ENCODE measurements around the gene PRKG1.

- no peak for TF ChIP-seq POLR2AphosphoS5 (IDR thresholded peaks at IDR 0.05; ENCODE audit: low read depth, low read length)
- TF ChIP-seq FOXP2 (optimal IDR thresholded peaks at IDR 0.05; ENCODE audit: borderline replicate concordance, extremely low read depth, extremely low read length, insufficient read depth), result no peak
Measured at GRCh38 chr10:51986516-51986915, 912.2 kb downstream of the PRKG1 start.
